AG04450 (cell line): ENCODE results near the gene MIPOL1. TPM values are rescaled to one million over a fixed set of nuclear protein-coding genes. Genes with fewer than 3 reads are reported as not detected.
"Not testable (repeated sequence)": the region's sequence is repeated elsewhere in the genome, so short reads cannot be mapped to it uniquely, and the experiment has no call there.

Experiments
- CTCF ChIA-PET: fragments of 300-600, 350-600 bp; formaldehyde crosslinking; extraction: SDS; loops from one replicate; lab custom pipeline; 2022; ENCODE audit warnings: antibody characterized with exemption, inconsistent platforms; lab: Charles Lee
- POLR2A ChIA-PET: fragments of 350-600 bp; formaldehyde crosslinking; extraction: SDS; loops from one replicate; lab custom pipeline; 2021; ENCODE audit warnings: antibody characterized with exemption, inconsistent platforms; lab: Yijun Ruan, JAX
- DNase-seq: peaks from one replicate; pipeline ENCODE4 v3.0.0-alpha.2; 2011; ENCODE audit warnings: low read depth, low spot score
- H3K27ac ChIP-seq: one replicate; pipeline ENCODE4 v1.5.1; 2012; ENCODE audit warnings: low read depth, low read length, control low read depth
- H3K27me3 ChIP-seq: one replicate; pipeline ENCODE4 v1.6.0; 2012; ENCODE audit warnings: low read length; ENCODE audit not compliant: control insufficient read depth, insufficient read depth
- H3K4me3 ChIP-seq: 2 replicates; pipeline ENCODE4 v1.5.1; 2011; ENCODE audit warnings: mild to moderate bottlenecking, low read depth, low read length, control low read depth
- H3K9me3 ChIP-seq: 2 replicates; pipeline ENCODE4 v1.5.1; 2012; ENCODE audit warnings: low read length; ENCODE audit not compliant: control insufficient read depth, insufficient read depth
- CTCF ChIP-seq: IDR thresholded peaks from 2 replicates; pipeline ENCODE4 v1.5.1; 2011; ENCODE audit warnings: low read depth, low read length, control low read depth, inconsistent platforms
- polyA plus RNA-seq: library from polyadenylated mRNA; depleted of rRNA; stranded (reverse); fragments of >200 nt; gene quantifications from 2 replicates; pipeline ENCODE4 v1.2.3, GENCODE V29; 2011

Gene MIPOL1
- polyA plus RNA-seq, 1 experiment: 7.0 TPM

GRCh38 chr14:37551119-37551518 lies 353.4 kb downstream of the MIPOL1 start:
- no peak overlapping the region for H3K27ac ChIP-seq
- H3K4me3 ChIP-seq: no peak overlapping the region
- H3K9me3 ChIP-seq: peaks cover 2% of the 10 kb centered on the region; the same call in 1 of the 2 replicates
- DNase-seq: no peak
- CTCF ChIA-PET: no interaction called here
- no peaks in the 10 kb centered on the region for H3K27me3 ChIP-seq
- POLR2A ChIA-PET: no interaction called here
- no peak for TF ChIP-seq CTCF

GRCh38 chr14:37553935-37554550 lies 356.3 kb downstream of the MIPOL1 start:
- no peak overlapping the region for H3K4me3 ChIP-seq
- H3K27me3 ChIP-seq: no peaks in the 10 kb centered on the region
- ChIA-PET POLR2A (no interaction called here), CTCF (no interaction called here)
- no peak for TF ChIP-seq CTCF
- no peak for DNase-seq
- H3K27ac ChIP-seq: no peak overlapping the region
- peaks cover 5% of the 10 kb centered on the region; the same call in 1 of the 2 replicates for H3K9me3 ChIP-seq

GRCh38 chr14:37555596-37555995 lies 357.9 kb downstream of the MIPOL1 start:
- H3K27me3 ChIP-seq, H3K9me3 ChIP-seq, CTCF ChIA-PET, POLR2A ChIA-PET, H3K4me3 ChIP-seq, DNase-seq, H3K27ac ChIP-seq: not testable (repeated sequence)

- no peak for TF ChIP-seq CTCF
- POLR2A ChIA-PET: no interaction called here
- Histone ChIP-seq H3K4me3 (no peak overlapping the region), H3K27ac (no peak overlapping the region), H3K27me3 (no peaks in the 10 kb centered on the region), H3K9me3 (peaks cover 5% of the 10 kb centered on the region; the same call in 1 of the 2 replicates)
- no peak for DNase-seq
- CTCF ChIA-PET: interaction anchor here (1.3 kb wide), 1 partner anchor 312 kb away, joined by 3 read pairs; no protein-coding TSS in a partner anchor
These were observed 361.0 kb downstream of the MIPOL1 start for GRCh38 chr14:37558740-37559139.

GRCh38 chr14:37559386-37559785 lies 361.6 kb downstream of the MIPOL1 start:
- no peak for TF ChIP-seq CTCF
- Histone ChIP-seq H3K27ac (no peak overlapping the region), H3K27me3 (no peaks in the 10 kb centered on the region), H3K4me3 (no peak overlapping the region), H3K9me3 (peaks cover 5% of the 10 kb centered on the region; the same call in 1 of the 2 replicates)
- CTCF ChIA-PET: interaction anchor here (1.3 kb wide), 1 partner anchor 313 kb away, joined by 3 read pairs; no protein-coding TSS in a partner anchor
- POLR2A ChIA-PET: no interaction called here
- DNase-seq: no peak
